CD4-positive, alpha-beta T cell treated with Interleukin-17A for 4 hours (primary cell): Measurements from ENCODE around the gene PTPRM.

Experiments used
- DNase-seq: peaks from one replicate; pipeline ENCODE4 v3.0.0-alpha.2; 2020; ENCODE audit warnings: mixed read lengths

The PTPRM gene

DNA sequence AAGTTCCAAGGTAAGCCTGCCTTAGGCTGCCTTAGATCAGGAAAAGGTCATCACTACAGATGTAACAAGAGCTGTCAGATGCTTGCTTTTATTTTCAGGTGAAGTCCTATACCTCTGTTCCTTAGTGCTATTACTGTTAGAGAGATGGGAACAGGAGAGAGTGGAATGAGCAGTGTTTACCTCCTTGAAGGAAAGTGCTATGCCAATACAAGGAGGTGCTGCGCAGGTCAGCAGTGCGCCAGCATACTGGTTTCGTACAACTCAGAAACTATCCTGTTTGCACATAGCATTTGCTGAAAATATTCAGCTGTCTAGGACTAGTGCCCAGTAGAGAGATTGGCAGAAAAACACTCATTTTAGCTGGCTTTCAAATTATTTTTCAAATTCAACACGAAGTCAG, 629.1 kb downstream of the PTPRM start:
- DNase-seq = no peak

DNA sequence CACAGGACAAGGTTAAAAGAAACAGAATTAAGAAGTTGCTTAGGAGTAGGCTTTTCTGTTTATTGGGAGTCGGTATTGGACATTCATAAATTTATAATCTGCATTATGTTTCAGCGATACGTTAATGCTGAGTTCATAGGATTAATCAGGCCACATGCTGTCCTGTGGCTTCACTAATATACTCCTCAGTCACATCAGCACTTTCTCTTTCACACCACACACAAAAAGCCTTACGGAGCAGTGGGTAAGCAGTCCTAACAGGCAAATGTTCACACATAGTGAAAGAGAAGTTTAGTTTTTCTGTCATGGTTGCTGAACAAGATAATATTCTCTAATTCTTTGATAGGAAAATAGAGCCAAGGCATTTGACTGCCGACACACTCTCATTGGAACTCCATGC, 630.4 kb downstream of the PTPRM start:
- no peak for DNase-seq

DNA sequence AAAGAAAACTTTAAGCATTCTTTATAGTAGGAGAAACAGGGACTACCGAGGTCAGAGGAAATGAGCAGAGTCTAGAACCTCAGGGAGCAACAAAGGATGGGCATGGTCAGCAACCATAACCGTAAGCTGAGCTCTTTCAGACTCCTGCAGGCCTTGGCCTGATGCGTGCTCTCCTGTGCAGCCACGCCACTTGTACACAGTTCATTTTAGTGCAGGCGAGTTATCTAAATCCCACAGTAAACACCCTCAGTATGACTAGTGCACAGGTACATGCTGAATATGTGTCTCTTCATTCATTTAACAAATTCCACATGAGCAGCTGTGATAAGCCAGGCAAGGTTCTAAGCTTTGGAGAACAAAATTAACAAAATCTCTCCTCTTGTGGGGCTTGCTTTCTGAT, 640.9 kb downstream of the PTPRM start:
- no peak for DNase-seq

DNA sequence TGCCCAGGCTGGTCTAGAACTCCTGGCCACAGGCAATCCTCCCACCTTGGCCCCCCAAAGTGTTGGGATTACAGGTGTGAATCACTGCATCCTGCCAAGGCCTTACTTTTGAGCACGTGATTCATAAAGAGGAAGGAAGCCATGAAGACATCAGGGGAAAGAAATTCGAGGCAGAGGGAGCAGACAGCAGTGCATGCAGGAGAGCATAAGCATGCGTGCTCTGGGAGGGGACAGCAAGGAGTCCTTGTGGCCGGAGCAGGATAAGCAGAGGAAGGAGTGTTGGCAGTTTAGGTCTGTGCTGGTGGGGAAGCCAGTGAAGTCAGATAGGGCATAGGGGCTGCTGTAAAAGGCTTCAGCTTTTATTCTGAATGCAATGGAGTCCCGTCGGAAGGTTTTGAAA, 641.6 kb downstream of the PTPRM start:
- DNase-seq = no peak

DNA sequence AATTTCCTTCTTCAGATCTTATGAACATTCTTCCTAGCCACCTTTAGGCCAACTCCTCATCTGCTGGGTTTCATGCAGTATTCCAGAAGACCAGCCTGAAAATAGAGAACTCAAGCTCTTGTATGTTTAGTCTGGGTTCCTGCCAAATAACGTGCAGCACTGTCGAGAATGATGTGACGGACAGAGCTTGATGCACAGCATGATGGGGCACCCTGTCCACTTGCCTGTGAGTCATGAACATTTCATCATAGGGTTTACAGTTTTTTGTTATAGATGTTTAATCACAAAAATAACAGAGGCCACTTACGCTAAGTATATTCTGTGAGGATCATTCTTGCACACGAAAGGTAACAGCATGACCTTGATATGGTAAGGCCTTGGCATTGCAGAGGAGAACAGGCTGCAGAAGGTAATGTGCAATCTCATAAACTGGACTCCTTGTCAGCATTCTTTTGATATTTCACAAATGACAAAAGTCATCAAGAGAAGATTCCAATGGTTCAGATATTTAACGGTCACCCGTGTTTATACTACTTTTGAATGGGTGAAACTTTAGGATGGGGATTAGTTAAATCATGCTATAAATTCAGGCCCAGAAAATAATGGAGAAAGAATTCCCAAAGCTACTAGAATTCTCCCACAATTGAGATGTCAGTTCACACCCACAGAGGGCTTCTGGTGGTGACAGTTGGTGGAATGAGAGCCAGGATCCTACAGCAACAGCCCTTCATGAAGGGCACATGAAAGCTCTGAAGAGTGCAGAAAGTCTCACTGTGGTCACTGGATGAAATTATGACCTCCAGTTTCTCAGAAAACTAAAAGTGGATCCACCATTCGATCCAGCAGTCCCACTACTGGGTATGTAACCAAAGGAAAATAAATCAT, 646.0 kb downstream of the PTPRM start:
- DNase-seq = no peak

DNA sequence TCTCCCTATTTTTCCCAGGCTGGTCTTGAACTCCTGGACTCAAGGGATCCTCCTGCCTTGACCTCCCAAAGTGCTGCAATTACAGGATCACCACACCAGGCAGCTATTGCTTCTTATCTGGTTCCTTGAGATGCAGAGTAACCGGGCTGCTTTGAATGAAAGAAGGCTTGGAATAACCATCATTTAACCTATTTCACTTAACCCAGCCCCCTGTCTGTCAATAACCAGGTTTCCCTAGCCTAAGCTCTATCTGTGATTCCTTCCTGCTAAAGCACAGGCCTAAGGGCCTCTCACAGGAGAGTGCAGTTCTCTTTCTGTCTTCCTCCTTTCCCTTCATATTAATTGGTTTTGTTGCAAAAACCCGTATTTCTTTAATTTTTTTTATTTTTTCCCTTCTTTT, 648.6 kb downstream of the PTPRM start:
- no peak for DNase-seq

DNA sequence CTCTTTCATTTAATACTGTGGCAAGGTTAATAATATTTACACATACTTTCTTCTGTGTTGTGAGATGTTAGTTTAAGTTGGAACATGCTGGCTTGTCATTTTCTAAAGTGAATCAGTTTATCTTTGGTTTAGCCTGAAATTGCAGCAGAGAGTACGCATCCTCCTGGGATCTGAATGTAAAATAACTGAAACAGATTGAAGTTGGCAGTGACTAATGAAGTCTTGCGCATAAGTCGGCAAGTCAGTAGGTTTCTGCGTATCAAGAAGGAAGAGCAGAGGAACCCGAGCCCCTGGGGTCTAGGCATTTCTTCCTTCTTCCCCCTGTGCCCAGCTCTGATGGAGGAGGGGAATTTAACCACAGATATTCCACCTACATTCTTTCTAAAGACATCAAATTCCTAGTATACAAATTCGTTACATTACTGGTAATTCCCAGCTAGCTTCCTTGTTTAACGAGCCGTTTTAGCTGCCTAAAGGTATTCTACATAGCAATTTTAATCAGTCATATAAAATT, 650.0 kb downstream of the PTPRM start:
- no peak for DNase-seq

DNA sequence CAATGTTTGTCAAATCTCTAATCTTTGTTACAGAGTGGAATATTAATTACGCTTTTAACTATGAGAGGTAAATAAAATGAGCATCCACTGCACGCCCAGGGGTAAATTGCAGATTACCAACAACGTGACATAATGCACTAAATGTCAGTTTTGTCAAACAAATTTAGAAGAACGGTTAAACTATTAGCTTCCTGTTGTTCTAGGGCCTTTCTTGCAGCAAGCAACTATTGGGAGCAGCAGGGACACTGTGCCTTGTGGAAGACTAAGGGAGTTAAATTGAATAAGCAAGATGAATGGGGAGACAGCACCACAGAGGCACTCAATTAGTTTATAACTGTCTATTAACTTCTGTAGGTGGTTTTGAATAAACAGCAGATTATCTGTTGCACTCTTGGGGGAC, 651.1 kb downstream of the PTPRM start:
- DNase-seq = no peak

DNA sequence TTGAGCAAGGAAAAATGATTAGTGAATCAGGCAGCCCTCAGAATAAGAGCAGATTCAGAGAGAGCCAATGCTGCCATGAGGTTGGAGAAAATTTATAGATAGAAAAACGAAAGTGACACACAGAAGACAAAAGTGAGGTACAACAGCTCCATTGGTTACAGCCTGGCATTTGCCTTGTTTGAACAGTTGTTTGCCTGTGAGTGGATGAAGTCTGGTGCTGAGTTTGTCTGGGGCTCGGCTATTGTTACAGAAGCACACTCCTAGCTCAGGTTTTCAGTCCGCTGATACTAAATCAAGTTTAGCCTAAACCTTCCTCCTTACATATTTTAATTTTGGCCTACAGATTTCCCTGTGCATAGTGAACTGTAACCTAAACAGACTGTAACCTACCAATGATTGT, 654.3 kb downstream of the PTPRM start:
- DNase-seq = no peak

DNA sequence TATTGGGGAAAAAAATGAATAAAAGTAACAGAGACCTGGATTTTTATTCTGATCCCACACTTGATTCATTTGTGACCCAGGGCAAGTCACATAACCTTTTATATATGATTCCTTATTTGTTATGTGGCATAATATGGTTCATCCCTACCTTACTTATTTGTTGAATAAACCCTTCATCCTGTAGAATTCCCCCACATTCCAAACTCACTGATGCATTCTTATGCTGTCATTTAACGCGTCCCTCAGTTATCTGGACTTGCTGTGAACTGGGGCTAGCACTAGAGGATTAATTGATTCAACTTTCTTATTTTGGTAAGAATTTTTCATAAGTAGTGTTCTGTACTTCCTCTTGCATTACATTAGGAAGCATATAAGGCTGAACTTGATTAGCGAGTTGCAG, 657.5 kb downstream of the PTPRM start:
- DNase-seq = no peak

DNA sequence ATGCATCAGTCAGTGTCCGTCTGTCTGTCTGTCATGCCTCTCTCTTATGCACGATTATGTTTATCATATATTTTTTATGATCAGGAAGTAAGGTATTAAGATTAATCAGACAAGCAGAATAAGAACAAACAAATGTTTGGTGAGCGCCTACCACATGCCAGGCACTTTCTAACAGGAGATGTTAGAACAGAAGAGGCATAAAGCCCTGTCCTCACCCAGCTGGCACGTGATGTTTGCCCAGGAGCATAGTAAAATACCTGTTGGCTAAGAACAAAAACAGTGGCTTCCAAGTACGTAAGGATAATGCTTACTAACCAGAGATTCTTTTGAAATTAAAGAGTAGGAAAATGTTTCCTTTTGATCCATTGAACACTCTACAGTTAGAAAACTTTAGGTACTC, 661.9 kb downstream of the PTPRM start:
- DNase-seq = no peak

DNA sequence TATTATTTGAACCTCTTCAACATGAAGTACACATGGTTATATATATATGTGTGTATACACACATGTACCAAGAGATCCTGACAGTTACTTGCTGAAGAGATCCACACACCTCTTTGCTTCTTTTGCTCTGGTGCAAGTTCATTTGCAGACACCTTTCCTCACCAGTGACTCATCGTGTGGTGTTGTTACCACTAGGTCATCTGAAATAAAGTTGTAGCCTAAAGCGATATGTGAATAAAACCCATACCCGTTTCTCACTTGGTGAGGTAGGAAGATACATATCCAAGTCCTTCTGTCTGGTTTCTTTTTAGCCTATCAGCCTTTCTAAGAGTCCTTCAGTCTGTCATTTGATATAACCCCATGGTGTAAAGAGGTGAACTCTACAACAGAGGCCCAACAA, 662.7 kb downstream of the PTPRM start:
- no peak for DNase-seq

DNA sequence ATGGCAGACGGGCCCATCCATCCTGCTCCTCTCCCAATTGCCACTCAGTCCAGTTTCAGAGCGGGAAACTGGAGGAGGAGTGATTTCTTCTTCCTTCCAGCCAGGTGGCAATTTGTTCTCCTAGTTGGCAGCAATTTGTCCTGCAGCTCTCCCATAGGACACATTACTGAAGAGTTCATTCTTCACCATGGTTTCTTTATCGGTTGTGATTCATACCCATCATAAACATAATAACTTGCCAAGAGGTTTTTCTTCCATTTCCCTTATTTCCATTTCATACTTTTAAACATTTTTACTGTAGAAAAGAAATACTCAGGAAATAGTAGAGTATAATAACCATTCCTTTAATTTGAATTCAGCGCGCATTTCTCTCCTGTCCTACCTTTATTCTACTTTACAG, 664.2 kb downstream of the PTPRM start:
- DNase-seq = no peak

DNA sequence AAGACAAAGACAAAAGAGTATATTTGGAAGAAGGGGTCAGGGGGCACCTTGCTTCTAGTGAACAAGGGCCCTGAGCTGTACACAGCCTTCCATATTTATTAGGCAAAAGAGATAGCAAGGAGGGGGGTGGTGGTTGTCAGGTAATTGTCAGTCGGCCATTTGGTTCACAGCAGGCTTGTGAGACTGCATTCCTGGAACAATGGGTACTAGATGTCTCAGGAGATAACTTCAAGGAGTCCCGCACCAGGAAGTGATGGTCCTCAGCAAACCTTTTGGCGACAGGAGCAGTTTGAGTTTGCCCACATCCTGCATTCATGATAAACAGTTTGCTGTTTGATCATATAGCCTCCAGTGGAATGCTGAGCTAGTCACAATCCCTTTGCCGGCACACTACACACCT, 665.7 kb downstream of the PTPRM start:
- DNase-seq = no peak

DNA sequence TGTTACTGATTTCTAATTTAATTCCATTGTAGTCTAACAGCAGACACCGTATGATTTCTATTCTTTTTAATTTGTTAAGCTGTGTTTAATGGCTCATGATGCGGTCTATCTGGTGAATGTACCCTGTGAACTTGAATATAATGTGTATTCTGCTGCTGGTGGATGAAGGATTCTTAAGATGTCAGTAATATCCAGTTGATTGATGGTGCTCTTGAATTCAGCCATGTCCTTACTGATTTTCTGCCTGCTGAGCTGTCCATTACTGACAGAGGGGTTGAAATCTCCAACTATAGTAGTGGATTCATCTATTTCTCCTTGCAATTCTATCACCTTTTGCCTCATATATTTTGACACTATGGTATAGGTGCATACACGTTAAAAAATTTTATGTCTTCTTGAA, 668.8 kb downstream of the PTPRM start:
- DNase-seq = no peak

DNA sequence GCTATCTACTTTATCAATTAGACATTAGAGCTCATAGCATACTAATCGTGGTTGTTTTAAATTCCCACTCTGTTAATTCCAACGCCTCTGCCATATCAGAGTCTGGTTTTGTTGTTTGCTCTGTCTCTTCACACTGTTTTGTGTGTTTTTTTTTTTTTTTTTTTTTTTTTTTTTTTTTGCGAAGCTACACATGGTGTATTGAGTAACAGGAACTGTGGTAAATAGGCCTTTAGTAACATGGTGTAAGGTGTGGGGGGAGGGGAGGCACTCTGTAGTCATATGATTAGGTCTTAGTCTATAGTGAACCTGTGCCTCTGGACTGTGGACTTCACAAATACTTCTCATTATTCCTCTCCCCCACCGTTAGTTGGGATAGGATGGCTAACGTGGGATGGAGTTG, 671.4 kb downstream of the PTPRM start:
- DNase-seq = no peak

DNA sequence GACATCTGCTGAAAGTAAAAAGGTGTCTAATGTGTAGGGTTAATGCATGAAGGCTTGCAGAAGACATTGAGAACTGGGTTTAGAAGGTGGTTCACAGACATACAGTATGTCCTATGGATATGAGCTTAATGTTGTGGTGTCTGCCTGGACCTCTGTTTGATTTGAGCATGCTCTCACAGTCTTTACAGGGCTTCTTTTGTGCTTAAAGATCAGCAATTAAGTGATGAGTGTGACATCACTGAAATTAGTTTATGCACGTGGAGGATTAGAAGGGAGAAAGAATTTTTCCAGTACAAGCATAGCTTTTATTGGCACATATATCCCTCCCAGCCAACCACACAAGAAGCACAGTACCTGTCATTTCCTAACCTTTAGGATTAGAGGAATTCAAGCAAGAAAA, 674.6 kb downstream of the PTPRM start:
- DNase-seq = no peak

DNA sequence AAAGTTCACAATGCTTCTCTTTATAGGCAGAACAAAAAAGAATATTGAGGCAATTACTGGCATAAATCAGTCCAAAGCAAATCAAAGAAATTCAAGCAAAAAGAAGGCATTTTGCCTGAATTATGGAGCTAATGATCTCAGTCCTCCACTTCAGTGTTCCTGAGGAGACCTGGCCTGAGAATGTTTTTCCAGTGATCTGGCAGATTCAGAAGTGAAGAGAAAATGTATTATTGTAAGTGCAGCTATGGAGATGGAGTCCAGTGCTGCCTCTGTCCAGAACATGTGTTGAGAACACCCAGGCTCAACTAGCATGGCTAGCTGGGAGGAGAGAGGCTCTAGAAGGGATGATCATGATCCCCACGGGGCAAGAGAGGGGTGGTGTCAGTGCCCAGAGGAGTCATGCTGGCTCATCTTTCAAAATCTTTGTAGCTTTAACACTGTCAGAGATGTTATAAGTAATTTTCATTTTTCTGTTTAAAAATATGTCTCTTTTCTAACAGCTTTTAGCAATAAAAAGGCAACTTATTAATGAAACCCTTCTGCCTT, 675.1 kb downstream of the PTPRM start:
- DNase-seq = no peak

DNA sequence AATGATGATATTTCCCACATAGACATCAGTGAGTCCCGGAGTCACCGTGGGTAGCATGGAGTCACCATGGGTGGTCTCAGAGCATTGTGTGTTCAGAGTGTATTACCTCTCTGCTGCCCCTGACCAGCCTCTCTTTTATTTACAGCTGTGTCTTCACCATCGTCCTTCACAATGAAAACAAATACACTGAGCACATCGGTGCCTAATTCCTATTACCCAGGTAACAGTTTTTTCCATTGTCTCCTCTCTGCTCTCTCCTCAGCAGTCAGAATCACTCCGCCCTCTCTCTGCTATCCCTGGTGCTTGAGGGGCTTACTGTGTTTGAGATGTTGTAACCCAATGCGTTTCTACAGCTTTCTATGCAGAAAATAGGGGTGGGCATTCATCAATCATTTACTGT, 680.6 kb downstream of the PTPRM start:
- DNase-seq = no peak

DNA sequence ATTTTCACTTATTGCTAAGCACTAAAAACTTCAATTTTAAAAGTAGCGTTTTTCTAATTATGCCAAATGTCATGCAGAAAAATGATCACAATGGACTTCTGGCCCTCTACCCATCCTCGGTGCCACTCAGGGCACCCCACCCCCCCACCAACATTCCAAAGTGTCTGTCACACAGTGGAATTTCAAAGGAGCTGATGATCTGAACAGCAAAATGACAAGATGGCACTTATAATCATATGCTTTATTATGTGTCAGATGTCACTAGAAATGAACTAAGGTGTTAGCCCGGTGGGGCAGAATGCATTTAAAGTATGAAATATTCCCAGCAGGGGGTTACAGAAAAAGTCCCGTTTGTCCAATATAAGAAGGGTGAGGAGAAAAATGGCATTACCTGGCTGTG, 681.5 kb downstream of the PTPRM start:
- DNase-seq = no peak

DNA sequence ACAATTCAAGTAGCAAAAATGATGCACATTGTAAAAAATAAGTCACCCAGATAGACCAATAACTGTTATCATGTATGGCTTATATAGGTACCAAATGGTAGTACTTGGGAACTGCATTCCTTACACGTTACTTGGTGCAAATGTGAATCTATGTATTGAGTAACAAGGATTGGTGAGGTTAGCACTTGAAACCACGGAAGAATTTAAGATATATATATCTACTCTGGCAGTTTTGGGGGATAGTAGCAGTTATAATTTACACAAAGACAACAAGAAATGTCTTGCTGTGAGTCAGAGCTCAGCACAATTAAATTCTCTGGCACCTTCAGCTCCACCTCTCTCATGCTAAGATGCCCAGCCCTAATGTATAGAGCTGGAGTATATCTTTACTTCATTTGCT, 682.7 kb downstream of the PTPRM start:
- DNase-seq = no peak

DNA sequence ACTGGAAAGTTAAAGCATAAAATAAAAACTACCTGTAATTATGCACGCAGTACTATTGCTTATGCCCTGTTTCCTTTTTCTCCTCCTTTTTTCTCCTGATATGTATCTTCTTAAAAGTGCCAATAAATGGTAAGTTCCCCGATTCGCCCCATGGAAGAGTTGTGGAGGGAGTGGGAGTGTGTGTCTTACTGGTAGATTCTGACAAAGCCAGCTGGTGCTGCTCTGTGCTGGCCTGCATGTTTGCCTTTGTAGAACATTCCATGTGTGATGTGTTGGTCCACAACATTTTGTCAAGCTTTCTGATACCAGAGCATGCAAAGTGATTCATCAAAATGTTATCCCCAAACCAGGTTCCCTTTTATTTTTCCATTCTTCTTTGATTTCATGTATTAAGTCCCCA, 685.3 kb downstream of the PTPRM start:
- DNase-seq = no peak

DNA sequence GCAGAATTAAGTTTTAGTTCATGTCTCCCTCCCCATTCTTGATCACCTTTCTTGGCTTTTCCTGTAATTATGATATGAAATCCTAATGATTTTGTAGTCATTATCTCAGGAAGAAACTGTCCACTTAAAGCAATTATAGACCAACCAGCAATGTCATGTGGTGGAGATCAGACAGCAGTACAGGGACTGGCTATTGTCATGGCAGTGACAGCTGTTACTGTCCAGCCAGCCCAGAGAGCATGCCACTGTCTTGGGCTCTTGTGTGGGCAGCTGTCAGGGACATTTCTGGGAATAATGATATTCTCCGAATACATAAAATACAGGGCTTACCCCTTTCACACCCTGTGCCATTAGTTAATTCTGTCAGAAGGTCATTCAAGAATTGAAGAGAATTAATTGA, 686.8 kb downstream of the PTPRM start:
- no peak for DNase-seq

DNA sequence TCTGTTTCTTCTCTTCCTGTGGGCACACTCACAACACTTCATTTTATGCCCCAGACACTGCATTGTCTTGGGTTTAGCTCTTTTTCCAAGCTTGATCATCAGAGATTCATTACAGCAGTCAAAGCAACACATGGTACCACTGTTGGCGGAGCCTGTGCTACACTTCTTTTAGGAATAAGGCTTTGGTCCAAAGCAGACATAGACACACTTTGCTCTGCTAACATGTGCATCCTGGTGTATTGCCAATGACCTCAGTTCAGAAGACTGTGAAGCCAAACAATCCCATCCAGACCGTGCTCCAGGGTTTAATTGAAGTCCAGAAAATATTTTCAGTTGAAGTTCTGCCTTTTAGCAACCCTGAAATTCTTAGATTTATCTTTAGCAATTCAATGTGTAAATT, 687.5 kb downstream of the PTPRM start:
- DNase-seq = no peak
